ENCODE measurements around the gene CARD10.

GRCh38 chr22:37500745-37501609 is 18.2 kb downstream of the CARD10 start:
- TF ChIP-seq CTCF (conservative IDR thresholded peaks at IDR 0.05; ENCODE audit: low read length) (no peak), EZH2phosphoT487 (IDR thresholded peaks at IDR 0.05; ENCODE audit: borderline replicate concordance) (no peak)

All from Loucy (cell line).